Measurements from ENCODE around the gene GALM.

DNA sequence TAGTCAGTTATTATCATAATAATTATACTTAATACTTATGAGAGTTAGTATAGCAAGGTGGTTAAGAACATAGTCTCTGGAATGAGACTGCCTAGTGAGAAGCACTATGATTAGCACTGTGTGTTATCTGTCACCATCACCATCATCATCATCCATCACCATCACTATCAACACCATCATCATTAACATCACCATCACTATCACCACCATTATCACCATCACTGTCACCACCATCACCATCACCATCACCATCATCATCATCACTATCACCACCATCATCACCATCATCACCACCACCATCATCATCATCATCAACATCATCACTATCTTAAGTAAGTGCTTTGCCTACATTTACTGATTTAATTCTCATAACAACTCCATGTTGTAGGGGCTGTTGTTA, 45.6 kb downstream of the GALM start:
- no peak for TF ChIP-seq CTCF (IDR thresholded peaks at IDR 0.05; ENCODE audit: low read depth, low read length, missing input control)
- no peak for TF ChIP-seq TAF1 (conservative IDR thresholded peaks at IDR 0.05)
- TF ChIP-seq RAD21 (IDR thresholded peaks at IDR 0.05) = no peak

All from liver (tissue), 3 donors.